Suprapubic skin (tissue), 4 donors: Measurements from ENCODE around the gene KRTAP10-3. TPM values are rescaled to one million over a fixed set of nuclear protein-coding genes. Genes with fewer than 3 reads are reported as not detected.

ENCODE experiments used
- DNase-seq, 2 donors: peaks; one replicate each; pipeline ENCODE4 v3.0.0-alpha.2; 2019; ENCODE audit warnings: low spot score in 2 of 2
- H3K27ac ChIP-seq: fragments of 200-600 bp; sonication (generic); one replicate; pipeline ENCODE4 v1.5.1; 2019
- H3K27me3 ChIP-seq: fragments of 200-600 bp; sonication (generic); one replicate; pipeline ENCODE4 v1.5.1; 2019
- H3K36me3 ChIP-seq: fragments of 200-600 bp; sonication (generic); one replicate; pipeline ENCODE4 v1.5.1; 2019
- H3K4me1 ChIP-seq: fragments of 200-600 bp; sonication (generic); one replicate; pipeline ENCODE4 v1.5.1; 2019
- H3K4me3 ChIP-seq: fragments of 200-600 bp; sonication (generic); one replicate; pipeline ENCODE4 v1.5.1; 2019; ENCODE audit warnings: mild to moderate bottlenecking
- H3K9me3 ChIP-seq: fragments of 200-600 bp; sonication (generic); one replicate; pipeline ENCODE4 v1.5.1; 2019
- EP300 ChIP-seq: sonication (generic); formaldehyde crosslinking; IDR thresholded peaks from one replicate; pipeline ENCODE4 v1.6.1; 2017; ENCODE audit warnings: antibody characterized with exemption
- POLR2A ChIP-seq, 2 donors: fragments of 450-650 bp; IDR thresholded peaks; one replicate each; pipeline ENCODE4 v1.6.1; 2017; ENCODE audit warnings: antibody characterized with exemption in 2 of 2, mild to moderate bottlenecking in 2 of 2, moderate library complexity in 2 of 2
- POLR2AphosphoS5 ChIP-seq, 3 donors: sonication (generic); formaldehyde crosslinking; IDR thresholded peaks; one replicate each; pipeline ENCODE4 v1.6.1; 2017; ENCODE audit warnings: antibody characterized with exemption in 3 of 3
- WGBS: methylation state at CpG from one replicate; pipeline ENCODE4 v1.1.5; 2018; 5-methylcytosine and 5-hydroxymethylcytosine counted together
- total RNA-seq, 4 donors: library from RNA; depleted of rRNA; stranded (reverse); fragments of >200 nt; gene quantifications; one replicate each; pipeline ENCODE4 v1.1.0, GENCODE V29; 2016
- TF ChIP-seq, protein P1 (sequence below), 2 donors: fragments of 200-600 bp in 1 of 2; fragments of 450-650 bp in 1 of 2; sonication (generic) in 1 of 2; IDR thresholded peaks; one replicate each; pipeline ENCODE4 v1.5.1; 2016 to 2019; ENCODE audit warnings: antibody characterized with exemption in 2 of 2, mild to moderate bottlenecking in 1 of 2, moderate library complexity in 1 of 2

The KRTAP10-3 gene
- total RNA-seq, 4 donors from 2014 or later: 1.1 to 5.8 (median 3.3) TPM; not detected in 1

DNA sequence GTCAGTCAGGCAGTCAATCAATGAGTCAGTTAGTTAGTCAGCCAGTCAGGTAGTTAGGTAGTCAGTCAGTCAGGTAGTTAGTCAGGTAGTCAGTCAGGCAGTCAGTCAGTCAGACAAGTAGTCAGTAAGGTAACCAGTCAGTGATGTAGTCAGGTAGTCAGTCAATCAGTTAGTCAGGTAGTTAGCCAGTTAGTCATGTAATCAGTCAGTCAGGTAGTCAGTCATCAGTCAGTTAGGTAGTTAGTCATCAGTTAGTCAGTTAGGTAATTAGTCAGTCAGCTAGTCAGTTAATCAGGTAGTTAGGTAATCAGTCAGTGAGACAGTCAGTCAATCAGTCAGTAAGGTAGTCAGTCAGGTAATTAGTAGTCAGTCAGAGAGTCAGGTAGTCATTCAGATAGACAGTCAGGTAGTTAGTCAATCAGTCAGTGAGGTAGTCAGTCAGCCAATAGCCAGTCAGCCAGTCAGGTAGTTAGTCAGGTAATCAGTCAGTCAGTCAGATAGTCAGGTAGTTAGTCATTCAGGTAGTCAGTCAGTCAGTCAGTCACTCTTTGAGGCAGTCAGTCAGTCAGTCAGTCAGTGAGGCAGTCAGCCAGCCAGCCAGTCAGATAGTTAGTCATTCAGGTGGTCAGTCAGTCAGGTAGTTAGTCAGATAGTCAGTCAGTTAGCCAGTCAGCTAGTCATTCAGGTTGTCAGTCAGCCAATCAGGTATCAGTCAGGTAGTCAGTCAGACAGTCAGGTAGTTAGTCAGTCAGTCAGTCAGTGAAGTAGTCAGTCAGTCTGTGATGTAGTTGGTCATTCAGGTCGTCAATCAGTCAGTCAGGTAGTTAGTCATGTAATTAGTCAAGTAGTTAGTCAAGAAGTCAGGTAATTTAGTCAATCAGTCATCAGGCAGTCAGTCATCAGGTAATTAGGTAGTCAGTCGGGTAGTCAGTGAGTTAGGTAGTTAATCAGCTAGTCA lies 33.9 kb downstream of the KRTAP10-3 start:
- 75% methylated on average over 2 of the region's 2 CpGs for WGBS
- DNase-seq: peak in 1 of 2 donors; percentile 32
- Histone ChIP-seq H3K4me1 (no peaks in the 10 kb centered on the region), H3K9me3 (no peaks in the 10 kb centered on the region), H3K36me3 (no peaks in the 10 kb centered on the region), H3K4me3 (no peak overlapping the region), H3K27me3 (peaks cover 16% of the 10 kb centered on the region), H3K27ac (no peak overlapping the region)
- TF ChIP-seq POLR2A (IDR thresholded peaks at IDR 0.05) (no peak), EP300 (no peak), POLR2AphosphoS5 (IDR thresholded peaks at IDR 0.05) (no peak)
- TF ChIP-seq, protein P1, sequence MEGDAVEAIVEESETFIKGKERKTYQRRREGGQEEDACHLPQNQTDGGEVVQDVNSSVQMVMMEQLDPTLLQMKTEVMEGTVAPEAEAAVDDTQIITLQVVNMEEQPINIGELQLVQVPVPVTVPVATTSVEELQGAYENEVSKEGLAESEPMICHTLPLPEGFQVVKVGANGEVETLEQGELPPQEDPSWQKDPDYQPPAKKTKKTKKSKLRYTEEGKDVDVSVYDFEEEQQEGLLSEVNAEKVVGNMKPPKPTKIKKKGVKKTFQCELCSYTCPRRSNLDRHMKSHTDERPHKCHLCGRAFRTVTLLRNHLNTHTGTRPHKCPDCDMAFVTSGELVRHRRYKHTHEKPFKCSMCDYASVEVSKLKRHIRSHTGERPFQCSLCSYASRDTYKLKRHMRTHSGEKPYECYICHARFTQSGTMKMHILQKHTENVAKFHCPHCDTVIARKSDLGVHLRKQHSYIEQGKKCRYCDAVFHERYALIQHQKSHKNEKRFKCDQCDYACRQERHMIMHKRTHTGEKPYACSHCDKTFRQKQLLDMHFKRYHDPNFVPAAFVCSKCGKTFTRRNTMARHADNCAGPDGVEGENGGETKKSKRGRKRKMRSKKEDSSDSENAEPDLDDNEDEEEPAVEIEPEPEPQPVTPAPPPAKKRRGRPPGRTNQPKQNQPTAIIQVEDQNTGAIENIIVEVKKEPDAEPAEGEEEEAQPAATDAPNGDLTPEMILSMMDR (IDR thresholded peaks at IDR 0.05): no peak

DNA sequence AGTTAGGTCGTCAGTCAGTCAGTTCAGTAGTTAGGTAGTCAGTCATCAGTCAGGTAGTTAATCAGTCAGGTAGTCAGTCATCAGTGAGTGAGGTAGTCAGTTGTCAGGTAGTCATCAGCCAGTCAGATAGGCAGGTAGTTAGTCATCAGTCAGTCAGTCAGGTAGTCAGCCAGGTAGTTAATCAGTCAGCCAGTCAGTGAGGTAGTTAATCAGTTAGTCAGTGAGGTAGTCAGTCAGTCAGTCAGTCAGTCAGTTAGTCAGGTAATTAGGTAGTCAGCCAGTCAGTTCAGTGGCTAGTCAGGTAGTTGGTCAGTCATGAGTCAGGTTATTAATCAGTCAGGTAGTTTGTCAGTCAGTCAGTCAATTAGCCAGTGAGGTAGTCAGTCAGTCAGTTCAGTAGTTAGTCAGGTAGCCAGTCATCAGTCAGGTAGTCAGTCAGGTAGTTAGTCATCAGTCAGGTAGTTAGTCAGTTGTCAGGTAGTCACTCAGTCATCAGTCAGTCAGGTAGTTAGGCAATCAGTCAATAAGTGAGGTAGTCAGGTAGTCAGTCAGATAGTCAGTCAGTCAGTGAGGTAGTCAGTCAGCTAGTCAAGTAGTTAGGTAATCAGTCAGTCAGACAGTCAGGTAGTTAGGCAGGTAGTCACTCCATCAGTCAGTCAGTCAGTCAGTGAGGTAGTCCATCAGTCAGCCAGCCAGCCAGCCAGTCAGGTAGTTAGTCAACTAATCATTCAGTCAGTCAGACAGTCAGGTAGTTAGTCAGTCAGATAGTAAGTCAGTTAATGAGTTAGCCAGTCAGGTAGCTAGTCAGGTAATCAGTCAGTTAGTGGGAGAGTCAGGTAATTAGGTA lies 34.8 kb downstream of the KRTAP10-3 start:
- peak in 1 of 2 donors; percentile 55 for DNase-seq
- no peaks in the 10 kb centered on the region for H3K36me3 ChIP-seq
- H3K4me1 ChIP-seq: no peaks in the 10 kb centered on the region
- no peak for TF ChIP-seq POLR2A (IDR thresholded peaks at IDR 0.05)
- TF ChIP-seq, protein P1 (IDR thresholded peaks at IDR 0.05): no peak
- TF ChIP-seq EP300: no peak
- no peak for TF ChIP-seq POLR2AphosphoS5 (IDR thresholded peaks at IDR 0.05)
- H3K27ac ChIP-seq: no peak overlapping the region
- peaks cover 21% of the 10 kb centered on the region for H3K27me3 ChIP-seq
- H3K9me3 ChIP-seq: no peaks in the 10 kb centered on the region
- no peak overlapping the region for H3K4me3 ChIP-seq
- 100% methylated on average over 1 of the region's 1 CpG for WGBS

DNA sequence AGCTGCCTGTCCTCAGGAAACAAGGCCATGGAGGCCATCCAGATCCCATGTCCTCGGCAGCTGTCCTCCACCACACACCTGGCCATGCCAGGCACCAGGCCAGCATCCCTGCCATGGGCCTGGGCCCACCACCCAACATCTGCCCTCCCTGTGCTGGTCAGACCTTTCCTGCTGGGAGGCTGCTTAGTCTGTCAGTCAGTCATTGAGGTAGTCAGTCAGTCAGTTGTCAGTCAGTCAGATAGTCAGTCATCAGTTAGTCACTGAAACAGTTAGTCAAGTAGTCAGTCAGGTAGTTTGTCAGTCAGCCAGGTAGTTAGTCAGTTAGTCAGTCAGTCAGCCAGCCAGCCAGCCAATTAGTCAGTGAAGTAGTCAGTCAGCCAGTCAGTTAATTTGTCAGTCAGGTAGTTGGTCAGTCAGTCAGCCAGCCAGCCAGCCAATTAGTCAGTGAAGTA lies 35.8 kb downstream of the KRTAP10-3 start:
- Histone ChIP-seq H3K4me1 (no peaks in the 10 kb centered on the region), H3K27ac (no peak overlapping the region), H3K9me3 (no peaks in the 10 kb centered on the region), H3K4me3 (no peak overlapping the region), H3K27me3 (peaks cover 24% of the 10 kb centered on the region), H3K36me3 (no peaks in the 10 kb centered on the region)
- no peak for DNase-seq
- TF ChIP-seq POLR2AphosphoS5 (IDR thresholded peaks at IDR 0.05): no peak
- TF ChIP-seq, protein P1 (IDR thresholded peaks at IDR 0.05): no peak
- TF ChIP-seq EP300: no peak
- no peak for TF ChIP-seq POLR2A (IDR thresholded peaks at IDR 0.05)
- no CpG with 5 or more reads among the region's 1 CpG for WGBS

DNA sequence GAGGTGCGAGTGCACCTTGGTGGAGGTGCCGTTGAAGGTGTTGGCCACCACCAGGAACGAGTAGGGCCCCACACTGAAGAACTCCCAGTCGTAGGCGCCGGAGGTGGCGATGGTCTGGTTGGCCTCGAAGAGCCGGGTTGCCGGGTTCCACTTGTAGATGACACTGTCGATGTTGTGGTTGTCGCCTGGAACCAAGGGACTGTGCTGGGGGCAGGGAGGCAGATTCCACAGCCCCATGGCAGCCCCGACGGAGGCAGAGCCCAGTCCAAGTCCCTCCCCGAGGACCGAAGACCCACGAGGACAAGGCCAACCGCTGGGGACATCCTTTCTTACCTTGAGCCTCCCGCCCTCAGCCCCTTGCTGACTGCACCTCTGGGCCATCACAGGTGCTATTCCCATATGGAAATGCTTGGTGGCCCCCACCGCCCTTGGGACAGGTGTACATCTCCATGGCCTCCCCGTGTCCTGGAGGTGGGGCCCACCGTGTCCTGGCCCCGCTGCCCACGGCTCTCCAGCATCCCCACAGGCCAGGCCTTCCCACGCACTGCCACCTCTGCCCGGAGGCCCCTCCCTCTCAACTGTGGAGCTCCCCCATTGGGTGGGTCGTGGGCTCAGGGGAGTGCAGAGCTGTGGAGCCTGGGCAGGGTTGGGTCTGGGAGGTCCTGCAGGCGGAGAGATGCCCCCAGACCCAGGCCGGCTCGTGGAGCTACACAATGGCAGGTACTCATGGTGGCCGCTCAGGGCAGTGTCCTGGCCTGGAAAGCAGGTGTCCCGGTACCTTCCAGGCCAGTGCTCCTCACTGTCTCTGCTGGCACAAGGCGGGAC lies 36.5 kb downstream of the KRTAP10-3 start:
- Histone ChIP-seq H3K27me3 (peaks cover 24% of the 10 kb centered on the region), H3K36me3 (no peaks in the 10 kb centered on the region), H3K9me3 (no peaks in the 10 kb centered on the region), H3K4me3 (no peak overlapping the region), H3K4me1 (no peaks in the 10 kb centered on the region), H3K27ac (no peak overlapping the region)
- peak; percentile 48 to 78 for DNase-seq
- WGBS: 90% methylated on average over 10 of the region's 33 CpGs
- TF ChIP-seq POLR2A (IDR thresholded peaks at IDR 0.05) (no peak), POLR2AphosphoS5 (IDR thresholded peaks at IDR 0.05) (no peak)
- TF ChIP-seq, protein P1 (IDR thresholded peaks at IDR 0.05): no peak
